Nephron progenitor cell (in vitro differentiated cells): ENCODE measurements around the gene IL17C.

Experiments
- DNase-seq: peaks from one replicate; pipeline ENCODE4 v3.0.0; 2021
- H3K27ac Mint-ChIP-seq: 2 replicates; pipeline ENCODE4 v1.8.0; 2021; ENCODE audit warnings: mild to moderate bottlenecking, moderate library complexity, mixed read lengths
- H3K27me3 Mint-ChIP-seq: 2 replicates; pipeline ENCODE4 v1.8.0; 2021; ENCODE audit warnings: mild to moderate bottlenecking, low read depth, mixed read lengths; ENCODE audit not compliant: poor library complexity
- H3K36me3 Mint-ChIP-seq: 2 replicates; pipeline ENCODE4 v1.8.0; 2021; ENCODE audit warnings: low read depth, mixed read lengths
- H3K4me1 Mint-ChIP-seq: 2 replicates; pipeline ENCODE4 v1.8.0; 2021; ENCODE audit warnings: mixed read lengths
- H3K4me3 Mint-ChIP-seq: 2 replicates; pipeline ENCODE4 v1.8.0; 2021; ENCODE audit warnings: mild to moderate bottlenecking, moderate library complexity, mixed read lengths
- H3K9me3 Mint-ChIP-seq: 2 replicates; pipeline ENCODE4 v1.8.0; 2021; ENCODE audit warnings: mild to moderate bottlenecking, moderate library complexity, mixed read lengths
- CTCF ChIP-seq: fragments of 200-600 bp; sonication (generic); IDR thresholded peaks from 2 replicates; pipeline ENCODE4 v1.5.0; 2021; ENCODE audit warnings: antibody characterized with exemption

Gene IL17C

GRCh38 chr16:88655053-88655732, 16.8 kb downstream of the IL17C start:
- DNase-seq: no peak
- no peak overlapping the region for H3K4me3 Mint-ChIP-seq
- peaks cover 2% of the 10 kb centered on the region for H3K27me3 Mint-ChIP-seq
- no peak overlapping the region for H3K27ac Mint-ChIP-seq
- TF ChIP-seq CTCF: no peak
- no peaks in the 10 kb centered on the region for H3K36me3 Mint-ChIP-seq
- H3K4me1 Mint-ChIP-seq: peaks cover 6% of the 10 kb centered on the region
- no peaks in the 10 kb centered on the region for H3K9me3 Mint-ChIP-seq

GRCh38 chr16:88655733-88656281, 17.4 kb downstream of the IL17C start:
- Mint-ChIP-seq H3K36me3 (no peaks in the 10 kb centered on the region), H3K4me1 (peaks cover 6% of the 10 kb centered on the region), H3K4me3 (no peak overlapping the region), H3K27ac (no peak overlapping the region), H3K9me3 (no peaks in the 10 kb centered on the region), H3K27me3 (peaks cover 2% of the 10 kb centered on the region)
- no peak for TF ChIP-seq CTCF
- no peak for DNase-seq

GRCh38 chr16:88656291-88656980, 18.1 kb downstream of the IL17C start:
- no peak for TF ChIP-seq CTCF
- Mint-ChIP-seq H3K36me3 (no peaks in the 10 kb centered on the region), H3K27me3 (peaks cover 2% of the 10 kb centered on the region), H3K27ac (no peak overlapping the region), H3K4me3 (no peak overlapping the region), H3K4me1 (peaks cover 8% of the 10 kb centered on the region), H3K9me3 (no peaks in the 10 kb centered on the region)
- DNase-seq: no peak

- Mint-ChIP-seq H3K4me3 (no peak overlapping the region), H3K4me1 (peaks cover 14% of the 10 kb centered on the region), H3K27ac (no peak overlapping the region), H3K9me3 (no peaks in the 10 kb centered on the region), H3K27me3 (peaks cover 2% of the 10 kb centered on the region), H3K36me3 (no peaks in the 10 kb centered on the region)
- no peak for DNase-seq
- no peak for TF ChIP-seq CTCF
Observed at GRCh38 chr16:88657371-88657770, 19.0 kb downstream of the IL17C start.

GRCh38 chr16:88658714-88659113, 20.3 kb downstream of the IL17C start:
- Mint-ChIP-seq H3K9me3 (no peaks in the 10 kb centered on the region), H3K27ac (no peak overlapping the region), H3K27me3 (peaks cover 2% of the 10 kb centered on the region), H3K4me3 (no peak overlapping the region), H3K36me3 (no peaks in the 10 kb centered on the region), H3K4me1 (peaks cover 14% of the 10 kb centered on the region)
- no peak for TF ChIP-seq CTCF
- no peak for DNase-seq
